MM.1S (cell line): ENCODE data around the gene TAF11L2.

Experiments
- DNase-seq: peaks from one replicate; pipeline ENCODE4 v3.0.0-alpha.2; 2015
- H2AFZ ChIP-seq: fragments of 300-600 bp; sonication (generic); 2 replicates; pipeline ENCODE4 v1.6.0; 2016; ENCODE audit warnings: antibody characterized with exemption, low read length
- H3F3A ChIP-seq: fragments of 300-600 bp; sonication (generic); 2 replicates; pipeline ENCODE4 v1.6.1; 2016; ENCODE audit warnings: mild to moderate bottlenecking, antibody characterized with exemption, low read length, moderate library complexity, mixed read lengths; ENCODE audit not compliant: insufficient read depth
- H3K27ac ChIP-seq: fragments of 300-600 bp; sonication (generic); 2 replicates; pipeline ENCODE4 v1.5.1; 2016; ENCODE audit warnings: mild to moderate bottlenecking, low read length
- H3K27me3 ChIP-seq: fragments of 300-600 bp; sonication (generic); replicated peaks from 2 replicates; pipeline ENCODE4 v1.6.0; 2016; ENCODE audit warnings: low read length; ENCODE audit not compliant: insufficient read depth
- H3K36me3 ChIP-seq: fragments of 300-600 bp; sonication (generic); replicated peaks from 2 replicates; pipeline ENCODE4 v1.6.1; 2016; ENCODE audit warnings: mild to moderate bottlenecking, low read length, mixed read lengths; ENCODE audit not compliant: insufficient read depth
- H3K4me1 ChIP-seq: fragments of 300-600 bp; sonication (generic); 2 replicates; pipeline ENCODE4 v1.6.1; 2016; ENCODE audit warnings: low read length, mixed read lengths
- H3K4me2 ChIP-seq: fragments of 300-600 bp; sonication (generic); 2 replicates; pipeline ENCODE4 v1.6.0; 2016; ENCODE audit warnings: low read depth, low read length
- H3K4me3 ChIP-seq: fragments of 300-600 bp; sonication (generic); 2 replicates; pipeline ENCODE4 v1.5.1; 2016; ENCODE audit warnings: low read length, mixed read lengths
- H3K79me2 ChIP-seq: fragments of 300-600 bp; sonication (generic); 2 replicates; pipeline ENCODE4 v1.6.1; 2016; ENCODE audit warnings: mixed run types, low read length, mixed read lengths
- H3K9ac ChIP-seq: fragments of 300-600 bp; sonication (generic); 2 replicates; pipeline ENCODE4 v1.6.1; 2016; ENCODE audit warnings: low read length, mixed read lengths
- H3K9me2 ChIP-seq: fragments of 300-600 bp; sonication (generic); replicated peaks from 2 replicates; pipeline ENCODE4 v1.6.1; 2016; ENCODE audit warnings: mild to moderate bottlenecking, low read length, mixed read lengths; ENCODE audit not compliant: insufficient read depth
- H3K9me3 ChIP-seq: fragments of 300-600 bp; sonication (generic); replicated peaks from 2 replicates; pipeline ENCODE4 v1.6.1; 2016; ENCODE audit warnings: mild to moderate bottlenecking, low read length, mixed read lengths; ENCODE audit not compliant: insufficient read depth
- H4K20me1 ChIP-seq: fragments of 300-600 bp; sonication (generic); 2 replicates; pipeline ENCODE4 v1.6.1; 2016; ENCODE audit warnings: mild to moderate bottlenecking, low read length, moderate library complexity, mixed read lengths; ENCODE audit not compliant: insufficient read depth
- CTCF ChIP-seq: fragments of 300-600 bp; sonication (generic); IDR thresholded peaks from 2 replicates; pipeline ENCODE4 v1.5.1; 2016; ENCODE audit warnings: antibody characterized with exemption, low read length, mixed read lengths
- EZH2 ChIP-seq: fragments of 300-600 bp; sonication (generic); optimal IDR thresholded peaks from 2 replicates; pipeline ENCODE3; 2017; ENCODE audit warnings: low read depth, mild to moderate bottlenecking, antibody characterized with exemption, low read length, mixed read lengths
- EZH2phosphoT487 ChIP-seq: fragments of 300-600 bp; sonication (generic); IDR thresholded peaks from 2 replicates; pipeline ENCODE4 v1.6.1; 2018; ENCODE audit warnings: antibody characterized with exemption, low read length

TAF11L2 gene

GRCh38 chr5:17477043-17477442 lies 21.0 kb upstream of the TAF11L2 start:
- no peaks in the 10 kb centered on the region for H3F3A ChIP-seq
- no peak overlapping the region for H3K9ac ChIP-seq
- H3K36me3 ChIP-seq: no peaks in the 10 kb centered on the region
- no peak overlapping the region for H3K27ac ChIP-seq
- no peaks in the 10 kb centered on the region for H3K79me2 ChIP-seq
- no peaks in the 10 kb centered on the region for H3K27me3 ChIP-seq
- no peaks in the 10 kb centered on the region for H4K20me1 ChIP-seq
- DNase-seq: no peak
- H3K4me2 ChIP-seq: no peak overlapping the region
- H2AFZ ChIP-seq: no peak overlapping the region
- TF ChIP-seq EZH2 (no peak), CTCF (no peak), EZH2phosphoT487 (no peak)
- H3K4me3 ChIP-seq: no peak overlapping the region
- H3K9me2 ChIP-seq: no peaks in the 10 kb centered on the region
- no peaks in the 10 kb centered on the region for H3K4me1 ChIP-seq
- H3K9me3 ChIP-seq: no peaks in the 10 kb centered on the region

- Histone ChIP-seq H3K9ac (no peak overlapping the region), H4K20me1 (no peaks in the 10 kb centered on the region), H3K36me3 (no peaks in the 10 kb centered on the region), H2AFZ (no peak overlapping the region), H3F3A (no peaks in the 10 kb centered on the region), H3K9me3 (no peaks in the 10 kb centered on the region), H3K9me2 (no peaks in the 10 kb centered on the region), H3K4me3 (no peak overlapping the region), H3K27me3 (no peaks in the 10 kb centered on the region), H3K79me2 (no peaks in the 10 kb centered on the region), H3K4me1 (no peaks in the 10 kb centered on the region), H3K4me2 (no peak overlapping the region), H3K27ac (no peak overlapping the region)
- no peak for DNase-seq
- TF ChIP-seq CTCF (no peak), EZH2phosphoT487 (no peak), EZH2 (no peak)
Measured at GRCh38 chr5:17477573-17478265, 20.3 kb upstream of the TAF11L2 start.

- no peaks in the 10 kb centered on the region for H4K20me1 ChIP-seq
- H3K27me3 ChIP-seq: no peaks in the 10 kb centered on the region
- H3K4me1 ChIP-seq: no peaks in the 10 kb centered on the region
- no peak overlapping the region for H3K9ac ChIP-seq
- no peaks in the 10 kb centered on the region for H3K36me3 ChIP-seq
- no peaks in the 10 kb centered on the region for H3K9me2 ChIP-seq
- no peak overlapping the region for H3K27ac ChIP-seq
- H2AFZ ChIP-seq: no peak overlapping the region
- no peak for DNase-seq
- TF ChIP-seq CTCF (no peak), EZH2phosphoT487 (no peak), EZH2 (no peak)
- no peaks in the 10 kb centered on the region for H3F3A ChIP-seq
- no peak overlapping the region for H3K4me3 ChIP-seq
- H3K79me2 ChIP-seq: no peaks in the 10 kb centered on the region
- no peak overlapping the region for H3K4me2 ChIP-seq
- H3K9me3 ChIP-seq: no peaks in the 10 kb centered on the region
Measured at GRCh38 chr5:17481378-17481777, 16.7 kb upstream of the TAF11L2 start.
